GM12878 (cell line): ENCODE measurements around the gene SLC38A2. TPM values are rescaled to one million over a fixed set of nuclear protein-coding genes. Genes with fewer than 3 reads are reported as not detected.

ENCODE experiments used
- ATAC-seq: fragments of 200-7000 bp; cut with Tn5 transposase; 3 replicates; pipeline ENCODE4 v1.9.1; 2020; ENCODE audit warnings: mild to moderate bottlenecking, moderate library complexity
- BruUV-seq: library from RNA; stranded (reverse); fragments of 400-500 nt; replicated peaks from 2 replicates; lab custom pipeline; 2021; lab: Mats Ljungman, UMichigan
- CTCF ChIA-PET: fragments of 300-600 bp; sonication (Branson Sonifier 250); formaldehyde crosslinking; extraction: SDS; loops from one replicate; lab custom pipeline; 2021; ENCODE audit warnings: inconsistent platforms; lab: Yijun Ruan, JAX
- POLR2A ChIA-PET: fragments of 350-600 bp; formaldehyde crosslinking; extraction: SDS; loops from one replicate; lab custom pipeline; 2021; ENCODE audit warnings: inconsistent platforms; lab: Charles Lee
- RAD21 ChIA-PET: fragments of 300-600 bp; sonication (Branson Sonifier 250); formaldehyde crosslinking; loops from one replicate; lab custom pipeline; 2023; ENCODE audit warnings: antibody characterized with exemption; ENCODE audit not compliant: unreplicated experiment; lab: Charles Lee
- SMC1A ChIA-PET: fragments of 300-600 bp; sonication (Branson Sonifier 250); formaldehyde crosslinking; loops from one replicate; lab custom pipeline; 2023; ENCODE audit not compliant: unreplicated experiment, uncharacterized antibody; lab: Charles Lee
- DNase-seq: peaks from one replicate; pipeline ENCODE4 v3.0.0-alpha.2; 2011; ENCODE audit warnings: low read depth, low spot score
- FAIRE-seq: peaks from 3 replicates; lab custom pipeline; 2011; peaks lifted over from hg19 to GRCh38; lab: Jason Lieb, UNC
- H2AFZ ChIP-seq: 2 replicates; pipeline ENCODE4 v1.6.0; 2011; ENCODE audit warnings: low read depth, low read length, control low read depth; ENCODE audit not compliant: control insufficient read depth
- H3K27ac ChIP-seq: 2 replicates; pipeline ENCODE4 v1.5.1; 2011; ENCODE audit warnings: control low read depth; ENCODE audit not compliant: control insufficient read depth, insufficient read depth
- H3K27me3 ChIP-seq, 2 experiments: replicated peaks in 1 of 2; 2 replicates each; pipeline versions ENCODE4 v1.6.0 to v1.6.1; 2011; ENCODE audit warnings: low read length in 1 of 2; ENCODE audit not compliant: control insufficient read depth in 2 of 2, insufficient read depth in 2 of 2
- H3K36me3 ChIP-seq, 2 experiments: 2 replicates each; pipeline ENCODE4 v1.5.1; 2011; ENCODE audit warnings: low read length in 1 of 2; ENCODE audit not compliant: control insufficient read depth in 2 of 2, insufficient read depth in 2 of 2
- H3K4me1 ChIP-seq: 2 replicates; pipeline ENCODE4 v1.6.1; 2011; ENCODE audit warnings: mild to moderate bottlenecking, low read length, moderate library complexity, mixed read lengths; ENCODE audit not compliant: control insufficient read depth, insufficient read depth
- H3K4me2 ChIP-seq: 2 replicates; pipeline ENCODE4 v1.6.0; 2011; ENCODE audit warnings: control low read depth; ENCODE audit not compliant: control insufficient read depth, insufficient read depth
- H3K4me3 ChIP-seq: fragments of 200-600 bp; sonication (generic); 2 replicates; pipeline ENCODE4 v1.5.1; 2016
- H3K79me2 ChIP-seq: 2 replicates; pipeline ENCODE4 v1.6.0; 2011; ENCODE audit warnings: low read length; ENCODE audit not compliant: control insufficient read depth, insufficient read depth
- H3K9ac ChIP-seq: 2 replicates; pipeline ENCODE4 v1.8.0; 2011; ENCODE audit warnings: low read length, control low read depth, mixed read lengths; ENCODE audit not compliant: control insufficient read depth, insufficient read depth
- H3K9me3 ChIP-seq: replicated peaks from 3 replicates; pipeline ENCODE4 v1.5.1; 2011; ENCODE audit warnings: mild to moderate bottlenecking, low read length; ENCODE audit not compliant: control insufficient read depth, insufficient read depth
- H4K20me1 ChIP-seq: 2 replicates; pipeline ENCODE4 v1.6.0; 2011; ENCODE audit not compliant: control insufficient read depth, insufficient read depth
- CEBPB ChIP-seq, 2 experiments: fragments of 150-350 bp in 1 of 2; IDR thresholded peaks; 2 replicates each; pipeline ENCODE4 v1.6.1; 2012 to 2014; ENCODE audit warnings: low read depth in 2 of 2, low read length in 2 of 2, borderline replicate concordance in 1 of 2, inconsistent platforms in 1 of 2
- JUND ChIP-seq: IDR thresholded peaks from 2 replicates; pipeline ENCODE4 v1.6.1; 2012; ENCODE audit warnings: low read depth, mild to moderate bottlenecking, low read length, improper control_type of control experiment, moderate library complexity
- NFYB ChIP-seq: IDR thresholded peaks from 2 replicates; pipeline ENCODE4 v1.6.1; 2011; ENCODE audit warnings: low read depth, mild to moderate bottlenecking, low read length, improper control_type of control experiment, moderate library complexity; ENCODE audit not compliant: insufficient read depth
- RCOR1 ChIP-seq: conservative IDR thresholded peaks from 2 replicates; pipeline ENCODE4 v1.6.1; 2012; ENCODE audit warnings: low read depth, low read length, improper control_type of control experiment
- SPI1 ChIP-seq: IDR thresholded peaks from 2 replicates; pipeline ENCODE4 v1.6.1; 2011; ENCODE audit warnings: low read depth, mild to moderate bottlenecking, low read length, moderate library complexity, borderline replicate concordance; ENCODE audit not compliant: insufficient read depth
- SRF ChIP-seq, 2 experiments: IDR thresholded peaks; 2 replicates each; pipeline ENCODE4 v1.6.1; 2011; ENCODE audit warnings: low read depth in 2 of 2, low read length in 2 of 2, mild to moderate bottlenecking in 1 of 2, moderate library complexity in 1 of 2
- SUPT20H ChIP-seq: IDR thresholded peaks from 2 replicates; pipeline ENCODE4 v1.6.1; 2011; ENCODE audit warnings: low read depth, mild to moderate bottlenecking, low read length, moderate library complexity, borderline replicate concordance; ENCODE audit not compliant: control insufficient read depth
- WGBS: methylation state at CpG from one replicate; pipeline ENCODE4 v1.1.6; 2016; ENCODE audit warnings: low lambda C conversion rate; ENCODE audit not compliant: insufficient replicate concordance, insufficient coverage; ENCODE audit errors: missing lambda C conversion rate; 5-methylcytosine and 5-hydroxymethylcytosine counted together
- in situ Hi-C: fragments of 300-500 bp; cut with MboI; formaldehyde crosslinking; loops from 9 replicates; pipeline ENCODE4 v1.14.3; 2018; ENCODE audit warnings: mixed read lengths
- intact Hi-C: fragments of 100-400 bp; cut with micrococcal nuclease; formaldehyde crosslinking; loops from one replicate; pipeline ENCODE4 v1.14.2; 2022; ENCODE audit not compliant: unreplicated experiment
- polyA plus RNA-seq, 11 experiments: library from polyadenylated mRNA; depleted of rRNA in 4 of 11; unstranded in 6 of 11; stranded (reverse) in 5 of 11; fragments of >200 nt; fragmentation: Nextera tagmentation in 4 of 11; fragmentation: Illumina TruSeq in 1 of 11; extraction: Ambion mirVana in 4 of 11; extraction: Trizol in 1 of 11; gene quantifications; 1 replicate in 1 of 11; 2 replicates in 10 of 11; pipeline versions ENCODE4 v1.2.1 to v1.2.3, GENCODE V29; 2011 to 2016; ENCODE audit warnings: inconsistent platforms in 2 of 11, missing spikeins in 2 of 11, low read depth in 1 of 11
- total RNA-seq, 4 experiments: library from RNA; depleted of rRNA in 3 of 4; stranded (reverse); fragments of >200 nt in 3 of 4; fragmentation: Illumina TruSeq in 1 of 4; extraction: Trizol in 1 of 4; gene quantifications; 2 replicates each; pipeline versions ENCODE4 v1.2.1 to v1.2.3, GENCODE V29; 2013 to 2021
- TF ChIP-seq, protein P1 (sequence below): fragments of 450-650 bp; IDR thresholded peaks from 2 replicates; pipeline ENCODE4 v1.6.1; 2017; ENCODE audit warnings: mild to moderate bottlenecking, low read depth, inconsistent platforms; ENCODE audit not compliant: poor library complexity, severe bottlenecking
- TF ChIP-seq, protein P2 (sequence below): fragments of 450-650 bp; conservative IDR thresholded peaks from 2 replicates; pipeline ENCODE4 v1.6.1; 2017; ENCODE audit warnings: mild to moderate bottlenecking, moderate library complexity
- TF ChIP-seq, protein P3 (sequence below): fragments of 450-650 bp; formaldehyde crosslinking; IDR thresholded peaks from 2 replicates; pipeline ENCODE4 v1.5.0; 2022; ENCODE audit warnings: mild to moderate bottlenecking, missing genetic modification characterization

Gene SLC38A2
- total and polyA plus RNA-seq, 10 of the 15 experiments (the other 5 are each of a cell fraction or from before 2014, with no cell fraction given): 36.2 to 118 (median 79.8) TPM

DNA sequence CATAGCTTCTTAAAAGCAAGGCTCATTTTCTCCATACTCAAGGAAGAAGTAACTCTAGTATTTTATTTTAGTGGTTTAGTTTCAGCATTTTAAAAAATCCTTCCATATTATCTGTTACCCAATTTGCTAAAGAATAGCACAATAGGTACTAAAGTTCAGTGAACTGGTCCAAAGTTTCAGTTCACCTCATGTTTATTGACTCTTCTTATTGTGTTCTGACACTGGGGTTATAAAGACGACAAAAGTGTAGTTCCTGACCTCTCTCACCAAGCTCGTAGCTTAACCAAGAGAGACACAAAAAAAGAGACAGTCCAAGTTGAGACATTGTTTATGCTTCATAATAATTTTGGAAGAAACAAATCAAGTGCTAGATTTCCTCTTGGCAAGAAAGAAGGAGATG lies 40.8 kb upstream of the SLC38A2 start:
- H3K9ac ChIP-seq: no peak overlapping the region
- POLR2A ChIA-PET: no interaction called here
- no peaks in the 10 kb centered on the region for H4K20me1 ChIP-seq
- H2AFZ ChIP-seq: no peak overlapping the region
- TF ChIP-seq SUPT20H (no peak), JUND (no peak), SRF (IDR thresholded peaks at IDR 0.05; ENCODE audit: low read depth in 2 of 2, low read length in 2 of 2) (no peak), RCOR1 (no peak), NFYB (no peak), CEBPB (IDR thresholded peaks at IDR 0.05; ENCODE audit: borderline replicate concordance in 1 of 2, low read depth in 2 of 2, low read length in 2 of 2) (no peak), SPI1 (no peak)
- TF ChIP-seq, protein P1, sequence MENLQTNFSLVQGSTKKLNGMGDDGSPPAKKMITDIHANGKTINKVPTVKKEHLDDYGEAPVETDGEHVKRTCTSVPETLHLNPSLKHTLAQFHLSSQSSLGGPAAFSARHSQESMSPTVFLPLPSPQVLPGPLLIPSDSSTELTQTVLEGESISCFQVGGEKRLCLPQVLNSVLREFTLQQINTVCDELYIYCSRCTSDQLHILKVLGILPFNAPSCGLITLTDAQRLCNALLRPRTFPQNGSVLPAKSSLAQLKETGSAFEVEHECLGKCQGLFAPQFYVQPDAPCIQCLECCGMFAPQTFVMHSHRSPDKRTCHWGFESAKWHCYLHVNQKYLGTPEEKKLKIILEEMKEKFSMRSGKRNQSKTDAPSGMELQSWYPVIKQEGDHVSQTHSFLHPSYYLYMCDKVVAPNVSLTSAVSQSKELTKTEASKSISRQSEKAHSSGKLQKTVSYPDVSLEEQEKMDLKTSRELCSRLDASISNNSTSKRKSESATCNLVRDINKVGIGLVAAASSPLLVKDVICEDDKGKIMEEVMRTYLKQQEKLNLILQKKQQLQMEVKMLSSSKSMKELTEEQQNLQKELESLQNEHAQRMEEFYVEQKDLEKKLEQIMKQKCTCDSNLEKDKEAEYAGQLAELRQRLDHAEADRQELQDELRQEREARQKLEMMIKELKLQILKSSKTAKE: no peak
- TF ChIP-seq, protein P2, sequence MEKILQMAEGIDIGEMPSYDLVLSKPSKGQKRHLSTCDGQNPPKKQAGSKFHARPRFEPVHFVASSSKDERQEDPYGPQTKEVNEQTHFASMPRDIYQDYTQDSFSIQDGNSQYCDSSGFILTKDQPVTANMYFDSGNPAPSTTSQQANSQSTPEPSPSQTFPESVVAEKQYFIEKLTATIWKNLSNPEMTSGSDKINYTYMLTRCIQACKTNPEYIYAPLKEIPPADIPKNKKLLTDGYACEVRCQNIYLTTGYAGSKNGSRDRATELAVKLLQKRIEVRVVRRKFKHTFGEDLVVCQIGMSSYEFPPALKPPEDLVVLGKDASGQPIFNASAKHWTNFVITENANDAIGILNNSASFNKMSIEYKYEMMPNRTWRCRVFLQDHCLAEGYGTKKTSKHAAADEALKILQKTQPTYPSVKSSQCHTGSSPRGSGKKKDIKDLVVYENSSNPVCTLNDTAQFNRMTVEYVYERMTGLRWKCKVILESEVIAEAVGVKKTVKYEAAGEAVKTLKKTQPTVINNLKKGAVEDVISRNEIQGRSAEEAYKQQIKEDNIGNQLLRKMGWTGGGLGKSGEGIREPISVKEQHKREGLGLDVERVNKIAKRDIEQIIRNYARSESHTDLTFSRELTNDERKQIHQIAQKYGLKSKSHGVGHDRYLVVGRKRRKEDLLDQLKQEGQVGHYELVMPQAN: no peak
- TF ChIP-seq, protein P3, sequence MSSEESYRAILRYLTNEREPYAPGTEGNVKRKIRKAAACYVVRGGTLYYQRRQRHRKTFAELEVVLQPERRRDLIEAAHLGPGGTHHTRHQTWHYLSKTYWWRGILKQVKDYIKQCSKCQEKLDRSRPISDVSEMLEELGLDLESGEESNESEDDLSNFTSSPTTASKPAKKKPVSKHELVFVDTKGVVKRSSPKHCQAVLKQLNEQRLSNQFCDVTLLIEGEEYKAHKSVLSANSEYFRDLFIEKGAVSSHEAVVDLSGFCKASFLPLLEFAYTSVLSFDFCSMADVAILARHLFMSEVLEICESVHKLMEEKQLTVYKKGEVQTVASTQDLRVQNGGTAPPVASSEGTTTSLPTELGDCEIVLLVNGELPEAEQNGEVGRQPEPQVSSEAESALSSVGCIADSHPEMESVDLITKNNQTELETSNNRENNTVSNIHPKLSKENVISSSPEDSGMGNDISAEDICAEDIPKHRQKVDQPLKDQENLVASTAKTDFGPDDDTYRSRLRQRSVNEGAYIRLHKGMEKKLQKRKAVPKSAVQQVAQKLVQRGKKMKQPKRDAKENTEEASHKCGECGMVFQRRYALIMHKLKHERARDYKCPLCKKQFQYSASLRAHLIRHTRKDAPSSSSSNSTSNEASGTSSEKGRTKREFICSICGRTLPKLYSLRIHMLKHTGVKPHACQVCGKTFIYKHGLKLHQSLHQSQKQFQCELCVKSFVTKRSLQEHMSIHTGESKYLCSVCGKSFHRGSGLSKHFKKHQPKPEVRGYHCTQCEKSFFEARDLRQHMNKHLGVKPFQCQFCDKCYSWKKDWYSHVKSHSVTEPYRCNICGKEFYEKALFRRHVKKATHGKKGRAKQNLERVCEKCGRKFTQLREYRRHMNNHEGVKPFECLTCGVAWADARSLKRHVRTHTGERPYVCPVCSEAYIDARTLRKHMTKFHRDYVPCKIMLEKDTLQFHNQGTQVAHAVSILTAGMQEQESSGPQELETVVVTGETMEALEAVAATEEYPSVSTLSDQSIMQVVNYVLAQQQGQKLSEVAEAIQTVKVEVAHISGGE (CRISPR knock-in tag): no peak
- TF ChIP-seq, all 136 proteins: peak for 0
- ChIA-PET SMC1A (interaction anchor here (0.9 to 1.6 kb wide), 4 partner anchors 14 to 59 kb away, joined by 3 to 4 read pairs (median 3); no protein-coding TSS in a partner anchor), CTCF (interaction anchor here (0.6 to 1.0 kb wide), 2 partner anchors 9 to 264 kb away, joined by 3 read pairs; no protein-coding TSS in a partner anchor), RAD21 (interaction anchor here (0.8 to 1.2 kb wide), 2 partner anchors 23 to 248 kb away, joined by 4 read pairs; no protein-coding TSS in a partner anchor)
- 94% methylated on average over 2 of the region's 2 CpGs for WGBS
- Histone ChIP-seq H3K4me2 (no peak overlapping the region), H3K27me3 (no peaks in the 10 kb centered on the region), H3K4me3 (no peak overlapping the region), H3K27ac (no peak overlapping the region), H3K36me3 (no peaks in the 10 kb centered on the region), H3K79me2 (no peaks in the 10 kb centered on the region), H3K4me1 (no peaks in the 10 kb centered on the region), H3K9me3 (no peaks in the 10 kb centered on the region)
- DNase-seq (no peak), FAIRE-seq (no peak), ATAC-seq (no peak)
- no TSS peak for BruUV-seq
- in situ Hi-C loops: no loop called here
- intact Hi-C loops: no loop called here
